Activated T-cell treated with anti-CD3 and anti-CD28 coated beads, Interleukin-2, amount 50 U/mL, for 72 hours (primary cell): ENCODE results near the gene RBFOX1. TPM values are rescaled to one million over a fixed set of nuclear protein-coding genes. Genes with fewer than 3 reads are reported as not detected.

Source experiments
- ATAC-seq, 2 donors: fragments of 150-1000 bp; cut with Tn5 transposase; replicated peaks in 1 of 2; 2 replicates each; pipeline ENCODE4 v1.10.0; 2021; ENCODE audit warnings: moderate library complexity in 2 of 2, mild to moderate bottlenecking in 1 of 2
- DNase-seq, 2 donors: peaks; one replicate each; pipeline ENCODE4 v3.0.0; 2021 to 2022; ENCODE audit warnings: mixed read lengths in 1 of 2
- H3K27ac Mint-ChIP-seq: one replicate; pipeline ENCODE4 v1.8.0; 2022; ENCODE audit warnings: mild to moderate bottlenecking, moderate library complexity, mixed read lengths
- H3K27me3 Mint-ChIP-seq: one replicate; pipeline ENCODE4 v1.8.0; 2022; ENCODE audit warnings: low read depth, mixed read lengths
- H3K36me3 Mint-ChIP-seq, 2 donors: one replicate each; pipeline ENCODE4 v1.8.0; 2022; ENCODE audit warnings: mixed read lengths in 2 of 2, mild to moderate bottlenecking in 1 of 2; ENCODE audit not compliant: insufficient read depth in 2 of 2
- H3K4me1 Mint-ChIP-seq: one replicate; pipeline ENCODE4 v1.8.0; 2022; ENCODE audit warnings: low read depth, mixed read lengths
- H3K4me3 Mint-ChIP-seq, 2 donors: one replicate each; pipeline ENCODE4 v1.8.0; 2022; ENCODE audit warnings: mild to moderate bottlenecking in 2 of 2, mixed read lengths in 2 of 2, moderate library complexity in 2 of 2
- H3K9me3 Mint-ChIP-seq, 2 donors: one replicate each; pipeline ENCODE4 v1.8.0; 2022; ENCODE audit warnings: mixed read lengths in 2 of 2
- total RNA-seq, 2 donors: library from RNA; stranded (reverse); gene quantifications; one replicate each; pipeline ENCODE4 v1.2.3, GENCODE V29; 2022

RBFOX1 gene
- total RNA-seq, 2 donors from 2014 or later: not detected

GRCh38 chr16:7338826-7339225 lies 6.2 kb downstream of the RBFOX1 start:
- H3K36me3 Mint-ChIP-seq: no peaks in the 10 kb centered on the region
- peaks cover 2 to 8% of the 10 kb centered on the region in 2 donors for H3K9me3 Mint-ChIP-seq
- no peak overlapping the region for H3K27ac Mint-ChIP-seq
- no peak overlapping the region for H3K4me3 Mint-ChIP-seq
- H3K27me3 Mint-ChIP-seq: no peaks in the 10 kb centered on the region
- ATAC-seq: no peak
- no peak for DNase-seq
- H3K4me1 Mint-ChIP-seq: no peaks in the 10 kb centered on the region

DNA sequence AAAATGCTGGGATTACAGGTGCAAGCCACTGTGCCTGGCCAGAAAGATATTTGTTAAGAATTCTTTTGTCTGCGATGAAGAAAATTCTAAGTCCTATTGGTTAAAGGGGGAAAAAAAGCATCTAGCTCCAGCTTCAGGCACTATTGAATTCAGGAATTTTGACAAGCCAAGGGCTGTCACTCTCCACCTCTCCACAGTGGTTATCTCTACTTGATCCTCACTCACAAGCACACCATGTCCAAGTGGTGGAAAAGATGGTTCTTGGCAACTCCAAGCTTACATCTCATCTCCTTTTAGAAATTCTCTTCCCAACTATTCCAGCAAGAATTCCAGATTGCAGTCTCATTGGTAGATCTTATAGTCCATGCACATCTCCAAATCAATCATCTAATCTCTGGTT lies 7.1 kb downstream of the RBFOX1 start:
- DNase-seq (no peak), ATAC-seq (no peak)
- Mint-ChIP-seq H3K9me3 (peaks cover 2 to 8% of the 10 kb centered on the region in 2 donors), H3K27me3 (no peaks in the 10 kb centered on the region), H3K4me3 (no peak overlapping the region), H3K36me3 (no peaks in the 10 kb centered on the region), H3K4me1 (no peaks in the 10 kb centered on the region), H3K27ac (no peak overlapping the region)

DNA sequence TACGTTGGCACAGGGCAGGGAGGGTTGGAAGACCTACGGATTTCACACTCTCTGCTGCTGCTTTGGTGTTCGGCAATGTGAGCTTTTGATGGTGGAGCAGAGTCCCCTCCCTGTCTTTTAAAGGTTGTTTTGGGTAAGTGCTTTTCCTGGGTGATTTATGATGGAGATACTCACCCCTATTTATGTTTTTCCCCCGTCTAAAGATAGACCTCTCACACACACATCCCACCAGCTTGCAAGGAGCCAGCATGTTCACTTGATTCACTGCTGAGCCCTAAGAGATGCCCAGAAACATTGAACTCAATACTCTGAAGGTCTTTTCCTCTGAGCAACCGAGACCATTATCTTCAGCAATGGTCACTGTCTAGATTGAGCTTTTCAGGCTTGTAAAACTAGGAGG lies 8.3 kb downstream of the RBFOX1 start:
- Mint-ChIP-seq H3K27ac (no peak overlapping the region), H3K4me1 (no peaks in the 10 kb centered on the region), H3K4me3 (no peak overlapping the region), H3K9me3 (peaks cover 2 to 6% of the 10 kb centered on the region in 2 donors), H3K36me3 (no peaks in the 10 kb centered on the region), H3K27me3 (no peaks in the 10 kb centered on the region)
- DNase-seq (no peak), ATAC-seq (no peak)

- H3K27me3 Mint-ChIP-seq: no peaks in the 10 kb centered on the region
- H3K36me3 Mint-ChIP-seq: no peaks in the 10 kb centered on the region
- DNase-seq (no peak), ATAC-seq (no peak)
- H3K4me3 Mint-ChIP-seq: no peak overlapping the region
- H3K4me1 Mint-ChIP-seq: no peaks in the 10 kb centered on the region
- H3K9me3 Mint-ChIP-seq: peaks cover 8 to 13% of the 10 kb centered on the region in 2 donors
- H3K27ac Mint-ChIP-seq: no peak overlapping the region
Observed at GRCh38 chr16:7342598-7342997, 10.0 kb downstream of the RBFOX1 start.

GRCh38 chr16:7343243-7343642 lies 10.6 kb downstream of the RBFOX1 start:
- ATAC-seq: no peak
- peaks cover 8 to 13% of the 10 kb centered on the region in 2 donors for H3K9me3 Mint-ChIP-seq

DNA sequence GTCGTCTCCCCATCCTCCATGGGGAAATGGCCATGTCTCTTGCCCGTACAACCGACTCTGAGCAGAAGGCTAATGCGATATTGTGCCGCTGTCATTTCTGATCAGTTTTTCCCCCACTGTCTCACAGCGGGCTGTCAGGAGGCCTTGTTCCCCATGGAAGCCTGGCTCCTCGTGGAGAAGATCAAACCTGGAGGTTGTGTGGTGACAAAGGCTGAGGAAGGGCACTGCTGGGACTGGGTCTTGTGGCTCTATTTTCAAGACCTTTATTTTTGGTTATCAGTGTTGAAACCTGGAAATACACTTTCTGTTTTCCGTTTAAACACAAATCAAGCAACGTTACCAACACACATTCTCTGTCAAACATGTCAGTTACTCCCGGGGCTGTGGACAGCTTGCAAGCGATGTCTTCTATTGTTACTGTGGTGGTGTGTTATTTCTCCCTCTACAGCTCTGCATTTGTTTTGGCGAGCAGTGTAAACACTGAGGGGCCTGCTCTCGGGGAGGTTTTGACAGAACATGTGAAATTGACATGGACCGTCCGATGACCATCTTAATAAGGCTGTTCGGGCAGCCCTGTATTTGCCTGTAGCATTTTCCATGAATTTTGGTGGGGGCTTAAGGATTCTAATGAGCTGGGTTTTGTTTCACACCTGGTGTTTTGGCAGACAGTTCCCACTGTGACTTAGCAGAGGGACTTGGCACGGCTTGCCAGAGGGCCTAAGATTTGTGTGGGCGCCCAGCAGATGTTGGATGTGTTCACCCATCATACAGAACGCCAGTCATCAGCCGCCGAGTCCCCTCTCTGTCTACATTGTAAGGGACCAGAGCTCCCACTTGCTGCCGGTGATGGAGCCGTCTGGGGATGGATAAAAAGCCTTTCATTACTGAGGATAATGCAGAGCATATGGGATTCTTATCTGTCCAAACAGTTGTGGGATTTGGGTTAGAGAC lies 12.5 kb downstream of the RBFOX1 start:
- Mint-ChIP-seq H3K27ac (no peak overlapping the region), H3K4me1 (no peaks in the 10 kb centered on the region), H3K36me3 (no peaks in the 10 kb centered on the region), H3K9me3 (peaks cover 10 to 11% of the 10 kb centered on the region in 2 donors), H3K4me3 (no peak overlapping the region), H3K27me3 (no peaks in the 10 kb centered on the region)
- ATAC-seq (no peak), DNase-seq (no peak)

More at GRCh38 chr16:7343243-7343642, 10.6 kb downstream of the RBFOX1 start:
- H3K4me1 Mint-ChIP-seq: no peaks in the 10 kb centered on the region
- H3K4me3 Mint-ChIP-seq: no peak overlapping the region
- no peak for DNase-seq
- no peak overlapping the region for H3K27ac Mint-ChIP-seq
- no peaks in the 10 kb centered on the region for H3K27me3 Mint-ChIP-seq
- no peaks in the 10 kb centered on the region for H3K36me3 Mint-ChIP-seq

- no peaks in the 10 kb centered on the region for H3K27me3 Mint-ChIP-seq
- H3K27ac Mint-ChIP-seq: no peak overlapping the region
- peaks cover 7 to 9% of the 10 kb centered on the region in 2 donors for H3K9me3 Mint-ChIP-seq
- DNase-seq: no peak
- H3K4me1 Mint-ChIP-seq: no peaks in the 10 kb centered on the region
- no peaks in the 10 kb centered on the region for H3K36me3 Mint-ChIP-seq
- ATAC-seq: no peak
- no peak overlapping the region for H3K4me3 Mint-ChIP-seq
Observed at GRCh38 chr16:7350806-7351205, 18.2 kb downstream of the RBFOX1 start.

GRCh38 chr16:7351610-7352510 lies 19.2 kb downstream of the RBFOX1 start:
- no peaks in the 10 kb centered on the region for H3K27me3 Mint-ChIP-seq
- no peaks in the 10 kb centered on the region for H3K36me3 Mint-ChIP-seq
- no peak overlapping the region for H3K27ac Mint-ChIP-seq
- no peaks in the 10 kb centered on the region for H3K4me1 Mint-ChIP-seq
- no peak overlapping the region for H3K4me3 Mint-ChIP-seq
- DNase-seq (no peak), ATAC-seq (no peak)
- H3K9me3 Mint-ChIP-seq: peaks cover 8 to 9% of the 10 kb centered on the region in 2 donors

DNA sequence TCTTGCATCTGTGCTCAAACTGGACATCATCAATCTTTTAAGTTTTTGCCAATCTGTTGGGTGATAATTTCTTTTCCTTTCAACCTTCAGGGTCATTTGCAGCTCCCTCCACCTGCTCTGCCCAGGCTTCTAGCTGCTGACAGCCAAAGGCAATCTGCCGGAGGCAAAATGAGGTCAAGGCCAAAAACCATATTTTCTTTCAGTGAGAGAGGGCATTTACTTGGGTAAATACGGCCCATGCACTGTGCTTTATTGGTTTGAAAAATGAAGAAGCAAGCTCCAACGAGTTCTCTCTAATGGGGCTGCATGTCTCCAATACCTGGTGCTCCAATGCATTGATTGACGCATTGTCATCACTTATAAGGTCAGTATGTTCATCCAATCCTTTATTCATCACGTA lies 23.1 kb downstream of the RBFOX1 start:
- no peak overlapping the region for H3K4me3 Mint-ChIP-seq
- ATAC-seq (no peak), DNase-seq (no peak)
- no peaks in the 10 kb centered on the region for H3K36me3 Mint-ChIP-seq
- H3K4me1 Mint-ChIP-seq: no peaks in the 10 kb centered on the region
- H3K9me3 Mint-ChIP-seq: peaks cover 6 to 7% of the 10 kb centered on the region in 2 donors
- H3K27me3 Mint-ChIP-seq: no peaks in the 10 kb centered on the region
- H3K27ac Mint-ChIP-seq: no peak overlapping the region

GRCh38 chr16:7361416-7362129 lies 28.9 kb downstream of the RBFOX1 start:
- no peaks in the 10 kb centered on the region for H3K27me3 Mint-ChIP-seq
- peaks cover 2 to 4% of the 10 kb centered on the region in 2 donors for H3K9me3 Mint-ChIP-seq
- H3K27ac Mint-ChIP-seq: no peak overlapping the region
- H3K4me3 Mint-ChIP-seq: no peak overlapping the region
- ATAC-seq (no peak), DNase-seq (no peak)
- no peaks in the 10 kb centered on the region for H3K36me3 Mint-ChIP-seq
- no peaks in the 10 kb centered on the region for H3K4me1 Mint-ChIP-seq

DNA sequence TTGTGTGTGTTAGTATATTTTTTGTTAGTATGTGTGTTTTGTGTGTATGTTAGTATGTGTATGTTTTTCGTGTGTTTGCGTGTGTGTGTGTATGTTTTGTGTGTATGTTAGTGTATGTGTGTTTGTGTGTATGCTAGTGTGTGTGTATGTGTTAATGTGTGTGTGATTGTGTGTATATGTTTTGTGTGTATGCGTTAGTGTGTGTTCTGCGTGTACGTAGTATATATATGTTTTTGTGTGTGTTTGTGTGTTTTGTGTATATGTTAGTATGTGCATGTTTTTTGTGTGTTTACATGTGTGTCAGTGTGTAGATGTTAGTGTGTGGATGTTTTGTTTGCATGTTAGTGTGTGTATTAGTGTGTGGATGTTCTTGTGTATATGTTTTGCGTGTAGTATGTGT lies 29.6 kb downstream of the RBFOX1 start:
- Mint-ChIP-seq H3K4me1 (no peaks in the 10 kb centered on the region), H3K9me3 (peaks cover 2 to 4% of the 10 kb centered on the region in 2 donors)

GRCh38 chr16:7363422-7364417 lies 31.1 kb downstream of the RBFOX1 start:
- Mint-ChIP-seq H3K4me1 (no peaks in the 10 kb centered on the region), H3K27me3 (no peaks in the 10 kb centered on the region), H3K27ac (no peak overlapping the region), H3K9me3 (peaks cover 0 to 1% of the 10 kb centered on the region in 2 donors), H3K4me3 (no peak overlapping the region), H3K36me3 (peaks cover 0 to 1% of the 10 kb centered on the region in 2 donors)
- ATAC-seq: no peak
- DNase-seq: no peak

More for the DNA sequence above, 29.6 kb downstream of the RBFOX1 start:
- no peak overlapping the region for H3K27ac Mint-ChIP-seq
- no peak overlapping the region for H3K4me3 Mint-ChIP-seq
- no peaks in the 10 kb centered on the region for H3K27me3 Mint-ChIP-seq
- DNase-seq: no peak
- no peaks in the 10 kb centered on the region for H3K36me3 Mint-ChIP-seq
- no peak for ATAC-seq
